NT2/D1 (cell line): ENCODE data around the gene TNFRSF6B.
A peak's percentile ranks its signal among the peaks of the same experiment; 100 is the strongest.

Experiments
- DNase-seq: peaks from one replicate; pipeline ENCODE4 v3.0.0-alpha.2; 2011; ENCODE audit warnings: low read depth, low spot score
- H3K27me3 ChIP-seq: 2 replicates; pipeline ENCODE4 v1.6.0; 2011; ENCODE audit warnings: mild to moderate bottlenecking; ENCODE audit not compliant: insufficient read length, insufficient read depth
- H3K36me3 ChIP-seq: 2 replicates; pipeline ENCODE4 v1.6.1; 2011; ENCODE audit warnings: mild to moderate bottlenecking, low read length, mixed read lengths; ENCODE audit not compliant: insufficient read depth, insufficient read length
- H3K4me1 ChIP-seq: 2 replicates; pipeline ENCODE4 v1.5.1; 2011; ENCODE audit not compliant: insufficient read depth, insufficient read length
- H3K4me3 ChIP-seq: 2 replicates; pipeline ENCODE4 v1.5.1; 2011; ENCODE audit warnings: low read depth; ENCODE audit not compliant: insufficient read length
- H3K9ac ChIP-seq: 2 replicates; pipeline ENCODE4 v1.6.0; 2011; ENCODE audit warnings: low read depth; ENCODE audit not compliant: insufficient read length
- H3K9me3 ChIP-seq: 2 replicates; pipeline ENCODE4 v1.5.1; 2011; ENCODE audit warnings: mild to moderate bottlenecking, low read length; ENCODE audit not compliant: insufficient read depth
- SUZ12 ChIP-seq: IDR thresholded peaks from 2 replicates; pipeline ENCODE4 v1.6.1; 2011; ENCODE audit not compliant: insufficient read length, insufficient read depth; ENCODE audit errors: extremely low read depth
- YY1 ChIP-seq: IDR thresholded peaks from 2 replicates; pipeline ENCODE4 v1.6.1; 2011; ENCODE audit not compliant: insufficient read length, insufficient read depth
- ZNF274 ChIP-seq: IDR thresholded peaks from 2 replicates; pipeline ENCODE4 v1.6.1; 2011; ENCODE audit warnings: mild to moderate bottlenecking, low read depth, low read length

The TNFRSF6B gene

DNA sequence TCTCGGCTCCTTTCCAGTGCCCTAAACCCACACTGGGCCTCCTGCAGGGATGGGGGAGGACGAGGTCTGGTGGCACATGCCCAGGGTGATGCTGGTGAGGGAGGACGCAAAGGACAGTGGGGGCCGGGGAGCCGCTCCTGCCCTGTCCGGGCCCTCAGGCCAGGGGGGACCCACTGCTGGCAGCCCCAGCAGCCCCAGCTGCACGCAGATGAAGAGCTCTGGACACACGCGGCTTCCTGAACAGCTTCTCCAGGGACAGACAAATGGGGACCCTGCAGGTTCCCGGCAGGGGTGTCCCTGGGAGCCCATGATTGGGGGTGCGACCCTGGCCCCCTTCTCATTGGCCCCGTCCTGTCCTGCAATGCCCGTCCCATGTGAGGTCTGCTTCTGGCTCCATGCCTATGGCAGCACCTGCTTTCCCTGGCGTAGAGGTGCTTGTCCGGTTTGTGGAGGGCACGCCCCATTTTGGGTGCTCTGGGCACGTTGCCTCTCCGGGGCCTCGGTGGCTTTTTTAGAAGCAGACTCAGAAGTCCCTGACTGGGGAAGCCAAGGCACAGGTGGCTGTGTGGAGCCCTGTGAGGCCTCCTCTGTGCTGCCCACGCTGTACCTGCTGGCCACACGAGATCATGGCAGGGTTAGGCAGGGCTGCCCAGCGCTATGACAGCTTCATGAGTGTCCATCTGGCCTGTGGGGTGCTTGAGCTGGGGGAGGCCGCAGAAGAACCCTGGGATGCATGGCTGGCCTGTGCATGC, 15.4 kb upstream of the TNFRSF6B start:
- Histone ChIP-seq H3K27me3 (no peaks in the 10 kb centered on the region), H3K4me1 (peaks cover 25% of the 10 kb centered on the region), H3K36me3 (peaks cover 65% of the 10 kb centered on the region), H3K9ac (peak overlapping the region; percentile 54), H3K4me3 (no peak overlapping the region), H3K9me3 (no peaks in the 10 kb centered on the region)
- no peak for DNase-seq
- TF ChIP-seq YY1 (no peak), ZNF274 (no peak), SUZ12 (no peak)

DNA sequence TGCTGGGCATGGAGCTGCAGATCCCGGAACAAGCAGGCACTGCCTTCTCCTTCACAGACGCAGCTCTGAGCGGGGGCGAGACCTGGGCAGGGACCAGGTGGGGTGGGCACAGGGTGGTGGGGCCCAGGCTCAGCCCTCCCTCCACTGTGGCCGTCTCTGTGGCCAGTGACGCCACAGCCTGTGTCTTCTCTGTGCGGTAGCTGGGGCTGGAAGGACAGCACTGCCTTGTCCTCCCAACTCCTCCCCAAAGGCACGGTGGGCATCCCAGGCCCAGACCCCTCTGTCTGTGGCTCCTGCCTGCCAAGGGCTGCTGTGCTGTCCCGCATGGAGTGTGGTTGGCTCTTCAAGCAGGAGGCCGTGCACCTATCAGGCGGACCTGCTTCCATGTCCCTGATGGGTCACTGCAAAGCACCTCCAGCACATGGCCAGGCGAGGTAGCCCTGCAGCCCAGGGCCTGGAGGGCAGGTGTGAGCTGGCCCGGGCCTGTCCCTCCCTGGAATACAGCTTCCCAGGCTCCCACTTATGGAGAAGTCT, 14.8 kb upstream of the TNFRSF6B start:
- H3K36me3 ChIP-seq, result peaks cover 62% of the 10 kb centered on the region
- H3K27me3 ChIP-seq, result no peaks in the 10 kb centered on the region
- peak overlapping the region; percentile 54 for H3K9ac ChIP-seq
- no peaks in the 10 kb centered on the region for H3K9me3 ChIP-seq
- TF ChIP-seq YY1, result no peak
- no peak for TF ChIP-seq ZNF274
- TF ChIP-seq SUZ12, result no peak
- peaks cover 31% of the 10 kb centered on the region for H3K4me1 ChIP-seq
- no peak for DNase-seq
- H3K4me3 ChIP-seq, result no peak overlapping the region

DNA sequence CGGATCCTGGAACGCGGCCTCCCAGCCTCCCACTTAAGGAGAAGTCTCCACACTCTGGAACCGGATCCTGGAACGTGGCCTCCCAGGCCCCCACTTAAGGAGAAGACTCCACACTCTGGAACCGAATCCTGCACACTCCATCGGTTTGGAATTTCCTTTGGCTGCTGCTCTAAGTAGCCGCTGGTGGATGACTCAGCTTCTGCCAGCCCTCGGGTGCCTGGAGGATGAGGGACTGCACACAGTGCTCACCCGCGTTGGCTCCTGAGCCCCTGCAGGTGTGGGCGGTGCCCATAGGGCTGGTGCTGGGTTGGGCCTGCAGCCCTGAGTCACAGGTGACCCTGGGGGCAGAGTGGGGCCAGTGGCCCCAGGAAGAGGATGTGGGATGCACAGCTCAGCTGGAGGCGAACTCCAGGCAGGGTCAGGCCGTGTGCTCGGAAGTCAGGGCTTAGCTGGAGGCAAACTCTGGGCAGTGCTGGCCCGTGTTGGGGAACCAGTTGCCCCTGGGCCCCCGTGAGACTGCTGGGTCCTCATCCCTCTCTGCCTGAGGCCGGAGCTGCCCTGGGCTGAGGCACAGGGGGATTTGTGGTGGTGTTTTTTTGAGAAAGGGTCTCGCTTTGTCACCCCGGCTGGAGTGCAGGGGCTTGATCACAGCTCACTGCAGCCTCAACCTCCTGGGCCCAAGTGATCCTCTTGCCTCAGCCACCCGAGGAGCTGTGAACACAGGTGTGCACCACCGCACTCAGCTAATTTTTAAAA, 13.9 kb upstream of the TNFRSF6B start:
- Histone ChIP-seq H3K4me1 (peaks cover 39% of the 10 kb centered on the region), H3K36me3 (peaks cover 59% of the 10 kb centered on the region), H3K4me3 (no peak overlapping the region), H3K27me3 (no peaks in the 10 kb centered on the region), H3K9me3 (no peaks in the 10 kb centered on the region), H3K9ac (peak overlapping the region; percentile 68)
- no peak for DNase-seq
- TF ChIP-seq YY1 (no peak), SUZ12 (no peak), ZNF274 (no peak)

DNA sequence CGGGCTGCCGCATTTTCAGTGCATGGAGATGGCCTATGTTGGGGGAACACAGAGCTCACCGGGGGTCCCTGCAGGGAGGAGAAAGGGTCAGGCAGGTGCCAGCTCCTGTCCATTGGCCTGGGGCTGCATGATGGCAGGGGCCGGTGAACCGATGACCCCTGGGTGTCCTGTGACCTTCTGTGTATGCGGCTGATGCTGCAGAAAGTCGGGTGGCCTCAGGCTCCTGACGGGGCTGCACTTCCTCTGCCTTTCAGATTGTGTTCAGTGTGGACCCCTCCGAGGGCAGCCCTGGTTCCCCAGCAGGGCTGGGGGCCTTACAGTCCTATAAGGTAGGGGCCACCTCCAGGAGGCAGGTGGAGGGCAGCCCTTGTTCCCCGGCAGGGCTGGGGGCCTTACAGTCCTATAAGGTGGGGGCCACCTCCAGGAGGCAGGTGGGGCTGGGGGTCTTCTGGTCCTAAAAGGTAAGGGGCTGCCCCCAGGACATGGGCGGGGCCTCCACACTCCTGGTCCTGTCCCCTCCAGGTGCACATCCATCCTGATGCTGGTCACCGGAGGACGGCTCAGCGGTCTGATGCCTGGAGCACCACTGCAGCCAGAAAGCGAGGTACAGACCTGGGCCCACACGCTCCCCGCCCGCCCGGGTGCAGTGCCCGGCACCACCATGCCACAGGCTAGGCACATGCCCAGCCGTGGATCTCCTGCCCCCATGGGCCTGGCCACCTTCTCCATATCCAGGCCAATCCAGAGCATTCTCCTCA, 11.0 kb upstream of the TNFRSF6B start:
- peaks cover 43% of the 10 kb centered on the region for H3K4me1 ChIP-seq
- H3K4me3 ChIP-seq, result no peak overlapping the region
- H3K36me3 ChIP-seq, result peaks cover 44% of the 10 kb centered on the region
- TF ChIP-seq ZNF274, result no peak
- TF ChIP-seq YY1, result no peak
- TF ChIP-seq SUZ12, result no peak
- no peaks in the 10 kb centered on the region for H3K9me3 ChIP-seq
- no peak for DNase-seq
- no peaks in the 10 kb centered on the region for H3K27me3 ChIP-seq
- H3K9ac ChIP-seq, result peak overlapping the region; percentile 36

DNA sequence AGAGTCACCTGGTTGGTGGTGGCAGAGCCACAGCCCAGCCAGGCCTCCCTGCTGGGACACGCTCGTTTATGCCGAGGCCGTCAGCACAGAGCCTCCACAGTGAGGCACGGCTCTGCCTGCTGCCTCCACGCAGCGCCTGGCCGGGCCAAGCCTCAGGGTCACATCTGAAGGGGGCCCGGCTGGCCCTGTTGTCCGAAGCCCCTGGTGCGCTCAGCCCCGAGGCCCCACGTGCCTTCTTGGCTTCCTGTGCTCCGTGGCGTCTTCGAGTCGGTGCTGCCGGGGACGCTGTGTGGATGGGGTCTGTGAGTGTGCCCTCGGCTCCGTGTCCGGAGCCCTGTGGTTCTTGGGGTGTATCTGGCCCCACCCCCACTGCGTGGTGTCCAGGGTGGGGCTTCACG, 10.4 kb upstream of the TNFRSF6B start:
- no peak for DNase-seq
- no peak for TF ChIP-seq ZNF274
- no peak for TF ChIP-seq YY1
- no peak for TF ChIP-seq SUZ12
- Histone ChIP-seq H3K4me1 (peaks cover 46% of the 10 kb centered on the region), H3K4me3 (no peak overlapping the region), H3K36me3 (peaks cover 41% of the 10 kb centered on the region), H3K27me3 (no peaks in the 10 kb centered on the region), H3K9ac (peak overlapping the region; percentile 12), H3K9me3 (no peaks in the 10 kb centered on the region)

DNA sequence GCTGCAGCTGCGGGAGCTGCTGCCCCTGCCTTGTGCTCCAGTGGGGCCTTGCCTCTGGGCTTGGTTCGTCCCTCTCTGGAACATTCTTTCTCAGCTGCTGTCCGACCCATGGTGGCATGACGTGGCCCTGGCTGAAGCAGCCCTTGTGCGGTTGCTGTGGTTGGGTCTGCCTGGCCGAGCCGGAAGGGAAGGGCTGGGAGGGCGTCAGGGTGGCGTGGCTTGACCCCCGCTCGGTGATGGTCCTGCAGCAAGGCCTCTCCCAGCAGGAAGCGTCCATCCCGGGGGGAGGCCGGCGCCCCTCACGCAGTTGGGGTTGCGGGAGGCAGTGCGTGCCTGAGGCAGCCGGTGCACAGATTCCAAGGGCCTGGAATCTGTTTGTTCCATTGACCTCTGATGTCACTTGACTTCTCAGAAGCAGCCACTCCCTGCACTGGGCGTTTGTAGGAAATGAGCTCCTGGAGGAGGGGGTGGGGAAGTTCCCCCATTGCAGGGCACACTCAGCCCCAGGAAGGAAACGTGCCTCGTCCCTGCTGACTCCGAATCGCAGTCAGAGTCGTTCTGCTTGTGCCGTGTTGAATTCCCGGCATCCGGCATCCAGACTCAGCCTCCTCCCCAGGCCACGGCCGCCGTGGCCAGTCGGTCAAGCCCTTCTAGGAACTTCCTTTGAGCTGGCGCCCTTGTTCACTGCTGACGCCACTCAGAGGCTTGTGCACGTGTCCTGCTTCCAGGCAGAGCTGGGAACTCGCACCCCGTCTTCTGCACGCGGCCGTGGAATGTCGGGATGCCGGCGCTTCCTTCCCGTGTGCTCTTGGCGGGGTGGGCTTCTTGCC, 9.7 kb upstream of the TNFRSF6B start:
- peaks cover 41% of the 10 kb centered on the region for H3K36me3 ChIP-seq
- no peak overlapping the region for H3K4me3 ChIP-seq
- DNase-seq, result no peak
- H3K9ac ChIP-seq, result peak overlapping the region; percentile 57
- TF ChIP-seq ZNF274 (no peak), SUZ12 (no peak), YY1 (no peak)
- no peaks in the 10 kb centered on the region for H3K27me3 ChIP-seq
- H3K9me3 ChIP-seq, result no peaks in the 10 kb centered on the region
- peaks cover 42% of the 10 kb centered on the region for H3K4me1 ChIP-seq
